Activated naive CD8-positive, alpha-beta T cell treated with anti-CD3 and anti-CD28 coated beads for 36 hours (primary cell): ENCODE results near the gene XRCC5. TPM values are rescaled to one million over a fixed set of nuclear protein-coding genes. Genes with fewer than 3 reads are reported as not detected.
A peak's percentile ranks its signal among the peaks of the same experiment; 100 is the strongest.

Experiments
- DNase-seq: peaks from one replicate; pipeline ENCODE4 v3.0.0; 2021
- H3K27ac Mint-ChIP-seq: one replicate; pipeline ENCODE4 v1.8.0; 2022; ENCODE audit warnings: mild to moderate bottlenecking, moderate library complexity, mixed read lengths
- H3K27me3 Mint-ChIP-seq: one replicate; pipeline ENCODE4 v1.8.0; 2022; ENCODE audit warnings: mild to moderate bottlenecking, mixed read lengths
- H3K36me3 Mint-ChIP-seq: one replicate; pipeline ENCODE4 v1.8.0; 2021; ENCODE audit warnings: mild to moderate bottlenecking, mixed read lengths
- H3K4me1 Mint-ChIP-seq: one replicate; pipeline ENCODE4 v1.8.0; 2021; ENCODE audit warnings: mixed read lengths
- H3K4me3 Mint-ChIP-seq: one replicate; pipeline ENCODE4 v1.8.0; 2022; ENCODE audit warnings: mild to moderate bottlenecking, moderate library complexity, mixed read lengths
- H3K9me3 Mint-ChIP-seq: one replicate; pipeline ENCODE4 v1.8.0; 2022; ENCODE audit warnings: mixed read lengths
- total RNA-seq, 2 experiments: library from RNA; stranded (reverse); gene quantifications; one replicate each; pipeline ENCODE4 v1.2.3, GENCODE V29; 2021

The XRCC5 gene
- total RNA-seq, 2 experiments from 2014 or later, result 585 to 614 TPM

DNA sequence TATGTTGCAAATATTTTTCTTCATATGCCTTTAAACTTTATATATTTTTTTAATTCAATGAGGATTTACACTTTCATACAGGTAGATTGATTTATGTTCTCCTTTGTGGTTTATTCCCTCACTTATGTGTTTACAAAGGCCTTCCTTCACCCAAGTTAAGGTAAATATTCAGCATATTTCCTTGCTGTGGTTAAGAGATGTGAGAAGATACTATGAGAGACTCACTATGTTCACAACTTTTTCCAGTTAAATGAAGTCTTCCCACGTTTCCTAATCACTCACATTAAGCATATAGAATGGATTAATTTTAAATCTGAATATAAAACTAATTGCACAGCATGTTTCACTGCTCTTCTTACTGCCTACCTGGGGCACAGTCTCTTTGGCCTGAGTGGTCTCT is 28.1 kb upstream of the XRCC5 start:
- Mint-ChIP-seq H3K4me3 (peak overlapping the region; percentile 97), H3K9me3 (peaks cover 3% of the 10 kb centered on the region), H3K27ac (peak overlapping the region; percentile 80), H3K36me3 (no peaks in the 10 kb centered on the region), H3K4me1 (peaks cover 41% of the 10 kb centered on the region), H3K27me3 (no peaks in the 10 kb centered on the region)
- DNase-seq, result no peak

DNA sequence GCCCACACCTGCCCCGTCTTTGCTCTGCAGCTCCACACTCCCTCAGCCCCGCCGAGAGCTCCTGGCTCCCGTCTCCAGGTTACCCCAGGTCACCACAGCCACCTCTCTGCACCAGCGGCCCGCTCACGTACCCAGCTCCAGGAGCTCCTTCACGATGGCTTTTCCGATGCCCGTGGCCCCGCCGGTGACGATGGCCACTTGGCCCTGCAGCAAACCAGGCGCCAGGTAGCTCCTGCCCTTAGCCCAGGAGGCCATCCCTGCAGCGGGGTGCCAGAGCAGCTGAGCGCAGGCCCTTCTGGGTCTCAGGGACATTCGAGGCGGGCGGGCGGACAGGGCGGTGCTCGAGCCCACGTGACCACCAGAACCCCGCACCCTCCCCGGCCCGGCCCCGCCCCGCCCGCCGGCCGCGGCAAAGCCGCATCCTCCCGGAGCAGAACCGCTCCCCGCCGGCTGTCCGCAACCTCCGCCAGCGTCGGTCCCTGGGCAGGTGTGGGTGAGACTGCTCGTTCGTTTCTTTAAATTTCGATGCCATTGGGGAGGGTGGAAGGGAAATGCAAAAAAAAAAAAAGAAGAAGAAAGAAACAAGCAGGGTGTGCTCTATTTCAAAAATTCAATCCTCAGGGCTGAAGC is 27.5 kb upstream of the XRCC5 start, which contains the start of the genes PECR and TMEM169:
PECR (minus strand) TSS at position 323 of the 630 bp plus-strand sequence; CDS start at position 255, 68 bp downstream.
TMEM169 (plus strand) TSS at position 433 of the 630 bp plus-strand sequence. CDS start 14,045 bp downstream, outside the sequence.
- peaks cover 3% of the 10 kb centered on the region for H3K9me3 Mint-ChIP-seq

DNA sequence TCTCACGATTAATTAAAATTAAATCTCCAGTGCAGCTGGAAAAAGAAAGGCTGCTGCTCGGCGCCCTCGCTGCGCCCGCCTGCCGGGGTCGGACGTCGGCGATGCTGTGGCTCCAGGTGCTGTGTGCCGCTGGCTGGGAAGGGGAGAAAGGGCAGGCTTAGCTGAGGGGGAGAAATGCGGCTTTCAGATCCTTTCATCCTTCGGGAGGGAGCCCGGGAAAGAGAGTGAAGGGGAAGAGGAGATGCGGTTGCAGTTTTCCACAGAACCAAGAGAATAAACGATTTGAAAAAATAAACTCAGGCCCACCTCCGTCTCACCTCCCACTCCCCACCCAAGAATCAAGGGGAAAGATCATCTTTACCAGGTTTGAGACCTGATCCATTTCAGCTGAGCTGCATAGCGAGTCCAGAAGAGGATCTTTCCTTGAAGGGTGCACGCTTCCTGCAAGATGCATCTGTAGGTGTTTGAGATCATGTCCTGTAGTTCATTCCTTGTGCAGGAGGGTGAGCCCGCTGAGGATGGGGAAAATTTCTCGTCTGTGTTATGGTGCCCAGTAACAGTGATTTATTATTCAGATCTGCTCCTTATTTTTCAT is 26.9 kb upstream of the XRCC5 start:
- no peaks in the 10 kb centered on the region for H3K27me3 Mint-ChIP-seq
- peaks cover 5% of the 10 kb centered on the region for H3K9me3 Mint-ChIP-seq
- H3K4me3 Mint-ChIP-seq, result peak overlapping the region; percentile 97
- H3K4me1 Mint-ChIP-seq, result peaks cover 39% of the 10 kb centered on the region
- DNase-seq, result peak; percentile 19
- H3K27ac Mint-ChIP-seq, result peak overlapping the region; percentile 82
- peaks cover 2% of the 10 kb centered on the region for H3K36me3 Mint-ChIP-seq

More for the DNA sequence above, 27.5 kb upstream of the XRCC5 start, which contains the start of the genes PECR and TMEM169:
- no peaks in the 10 kb centered on the region for H3K27me3 Mint-ChIP-seq
- peak within 1 kb of the TSS; percentile 97 for H3K4me3 Mint-ChIP-seq
- peak; percentile 79 for DNase-seq
- H3K27ac Mint-ChIP-seq, result peak within 1 kb of the TSS; percentile 82
- H3K4me1 Mint-ChIP-seq, result peaks cover 39% of the 10 kb centered on the region
- H3K36me3 Mint-ChIP-seq, result no peaks in the 10 kb centered on the region

- H3K9me3 Mint-ChIP-seq, result peaks cover 5% of the 10 kb centered on the region
- H3K36me3 Mint-ChIP-seq, result peaks cover 2% of the 10 kb centered on the region
- H3K4me1 Mint-ChIP-seq, result peaks cover 39% of the 10 kb centered on the region
- no peak for DNase-seq
- peak overlapping the region; percentile 82 for H3K27ac Mint-ChIP-seq
- peak overlapping the region; percentile 97 for H3K4me3 Mint-ChIP-seq
- H3K27me3 Mint-ChIP-seq, result no peaks in the 10 kb centered on the region
Measured at GRCh38 chr2:216082805-216083204, 26.3 kb upstream of the XRCC5 start.

DNA sequence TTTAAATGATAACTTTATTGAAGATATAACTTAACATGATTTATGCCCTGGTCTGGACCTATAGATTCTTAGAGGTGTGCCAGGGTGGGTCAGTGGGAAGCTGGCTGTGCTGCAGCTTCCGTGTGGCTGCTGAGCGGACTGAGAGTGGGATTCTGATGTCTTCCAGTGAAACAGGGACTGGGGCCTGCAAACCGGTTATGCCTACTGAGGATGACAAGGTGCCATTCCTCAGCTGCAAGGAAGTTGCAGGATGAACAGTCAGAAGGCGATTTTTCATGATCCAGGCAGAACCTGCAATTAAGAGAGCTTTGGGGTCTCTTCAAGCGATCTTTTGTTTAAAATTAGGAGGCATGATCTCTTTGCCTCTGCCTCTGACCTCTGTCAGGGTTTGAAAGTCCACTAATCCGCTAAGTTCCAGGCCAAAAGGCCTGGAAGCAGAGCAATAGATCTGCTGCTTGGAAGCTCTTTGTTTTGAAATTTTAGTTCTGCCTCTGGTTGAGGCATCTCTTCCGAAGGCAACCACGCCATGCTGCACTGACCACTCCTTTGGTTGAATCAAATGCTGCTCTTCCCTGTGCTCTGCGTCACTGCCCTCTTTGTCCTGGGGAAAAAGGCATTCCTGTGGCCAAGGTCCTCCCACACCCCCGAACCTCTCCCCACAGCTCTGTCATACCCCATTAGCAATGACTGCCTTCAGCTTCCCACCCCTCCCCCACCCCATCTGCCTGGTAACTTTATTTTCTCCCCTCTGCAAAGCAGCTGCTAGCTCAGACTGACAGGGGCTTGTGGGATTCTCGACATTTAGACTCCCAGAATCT is 25.5 kb upstream of the XRCC5 start:
- H3K9me3 Mint-ChIP-seq, result peaks cover 5% of the 10 kb centered on the region
- H3K4me1 Mint-ChIP-seq, result peaks cover 39% of the 10 kb centered on the region
- no peak for DNase-seq
- H3K27ac Mint-ChIP-seq, result peak overlapping the region; percentile 62
- H3K27me3 Mint-ChIP-seq, result no peaks in the 10 kb centered on the region
- H3K36me3 Mint-ChIP-seq, result peaks cover 2% of the 10 kb centered on the region
- H3K4me3 Mint-ChIP-seq, result no peak overlapping the region

GRCh38 chr2:216084547-216084946 is 24.6 kb upstream of the XRCC5 start:
- peak overlapping the region; percentile 91 for H3K27ac Mint-ChIP-seq
- H3K4me3 Mint-ChIP-seq, result peak overlapping the region; percentile 25
- H3K36me3 Mint-ChIP-seq, result peaks cover 4% of the 10 kb centered on the region
- peaks cover 5% of the 10 kb centered on the region for H3K9me3 Mint-ChIP-seq
- peaks cover 40% of the 10 kb centered on the region for H3K4me1 Mint-ChIP-seq
- no peaks in the 10 kb centered on the region for H3K27me3 Mint-ChIP-seq
- no peak for DNase-seq

DNA sequence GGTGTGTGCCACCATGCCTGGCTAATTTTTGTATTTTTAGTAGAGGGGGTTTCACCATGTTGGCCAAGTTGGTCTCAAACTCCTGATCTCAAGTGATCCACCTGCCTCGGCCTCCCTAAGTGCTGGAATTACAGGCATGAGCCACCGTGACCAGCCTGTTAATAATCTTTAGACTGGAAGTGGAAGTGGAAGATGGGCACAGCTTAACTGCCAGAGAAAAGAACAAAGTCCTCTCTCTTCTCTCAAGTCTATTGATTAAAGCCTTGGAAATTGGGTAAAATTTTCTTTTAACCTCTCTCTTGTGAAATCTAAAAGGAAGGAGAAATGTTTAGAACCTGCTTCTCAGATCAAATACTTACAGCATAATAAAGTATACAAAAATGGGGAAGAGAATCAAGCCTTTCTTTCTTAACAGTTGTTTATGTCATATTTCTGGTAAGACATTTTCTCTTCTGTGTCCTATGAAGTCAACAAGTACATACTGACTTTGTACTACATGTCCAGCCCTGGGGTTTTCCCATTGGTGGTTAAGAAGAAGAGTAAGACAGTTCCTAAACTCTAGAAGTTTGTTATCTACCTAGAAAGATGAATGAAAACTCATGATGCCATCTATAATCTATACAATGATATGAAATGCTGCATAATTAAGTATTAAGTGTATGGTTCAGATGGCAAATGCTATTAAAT is 22.8 kb upstream of the XRCC5 start:
- no peaks in the 10 kb centered on the region for H3K27me3 Mint-ChIP-seq
- no peak overlapping the region for H3K4me3 Mint-ChIP-seq
- peak overlapping the region; percentile 43 for H3K27ac Mint-ChIP-seq
- DNase-seq, result no peak
- peaks cover 7% of the 10 kb centered on the region for H3K9me3 Mint-ChIP-seq
- H3K4me1 Mint-ChIP-seq, result peaks cover 46% of the 10 kb centered on the region
- peaks cover 4% of the 10 kb centered on the region for H3K36me3 Mint-ChIP-seq

DNA sequence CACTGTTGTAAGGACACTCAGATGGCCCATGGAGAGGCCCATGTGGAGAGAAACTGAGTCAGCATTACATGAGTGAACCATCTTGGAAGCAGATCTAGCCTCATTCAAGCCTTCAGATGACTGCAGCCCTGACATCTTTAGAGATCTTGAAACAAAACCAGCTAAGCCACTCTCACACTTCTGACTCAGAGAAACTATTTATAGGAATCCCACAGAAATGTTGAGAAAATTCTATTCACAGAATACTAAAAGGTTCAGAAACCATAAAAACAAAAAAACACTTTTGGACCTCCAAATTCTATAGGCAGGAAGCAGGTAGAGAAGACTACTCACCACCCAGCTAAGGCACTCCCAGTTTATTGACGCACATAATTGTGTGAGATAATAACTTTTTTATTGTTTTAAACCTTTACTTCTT is 18.8 kb upstream of the XRCC5 start:
- H3K4me3 Mint-ChIP-seq, result no peak overlapping the region
- peaks cover 16% of the 10 kb centered on the region for H3K4me1 Mint-ChIP-seq
- H3K27ac Mint-ChIP-seq, result peak overlapping the region; percentile 39
- peaks cover 4% of the 10 kb centered on the region for H3K36me3 Mint-ChIP-seq
- H3K27me3 Mint-ChIP-seq, result no peaks in the 10 kb centered on the region
- H3K9me3 Mint-ChIP-seq, result peaks cover 5% of the 10 kb centered on the region
- no peak for DNase-seq

GRCh38 chr2:216092646-216093045 is 16.5 kb upstream of the XRCC5 start:
- H3K27me3 Mint-ChIP-seq, result no peaks in the 10 kb centered on the region
- no peak for DNase-seq
- H3K4me3 Mint-ChIP-seq, result no peak overlapping the region
- H3K36me3 Mint-ChIP-seq, result peaks cover 2% of the 10 kb centered on the region
- H3K4me1 Mint-ChIP-seq, result peaks cover 15% of the 10 kb centered on the region
- peaks cover 3% of the 10 kb centered on the region for H3K9me3 Mint-ChIP-seq
- H3K27ac Mint-ChIP-seq, result no peak overlapping the region

GRCh38 chr2:216094701-216095100 is 14.4 kb upstream of the XRCC5 start:
- Mint-ChIP-seq H3K4me3 (no peak overlapping the region), H3K36me3 (no peaks in the 10 kb centered on the region), H3K9me3 (peaks cover 3% of the 10 kb centered on the region), H3K4me1 (peaks cover 14% of the 10 kb centered on the region), H3K27me3 (no peaks in the 10 kb centered on the region), H3K27ac (no peak overlapping the region)
- no peak for DNase-seq

GRCh38 chr2:216098421-216099334 is 10.5 kb upstream of the XRCC5 start:
- Mint-ChIP-seq H3K36me3 (no peaks in the 10 kb centered on the region), H3K4me1 (no peaks in the 10 kb centered on the region), H3K9me3 (no peaks in the 10 kb centered on the region), H3K27ac (no peak overlapping the region), H3K4me3 (no peak overlapping the region), H3K27me3 (no peaks in the 10 kb centered on the region)
- DNase-seq, result no peak

GRCh38 chr2:216101109-216101508 is 8.0 kb upstream of the XRCC5 start:
- Mint-ChIP-seq H3K4me1 (no peaks in the 10 kb centered on the region), H3K27ac (no peak overlapping the region), H3K27me3 (no peaks in the 10 kb centered on the region), H3K9me3 (no peaks in the 10 kb centered on the region), H3K4me3 (no peak overlapping the region), H3K36me3 (no peaks in the 10 kb centered on the region)
- DNase-seq, result no peak

GRCh38 chr2:216103213-216103612 is 5.9 kb upstream of the XRCC5 start:
- no peak for DNase-seq
- Mint-ChIP-seq H3K36me3 (no peaks in the 10 kb centered on the region), H3K9me3 (no peaks in the 10 kb centered on the region), H3K4me3 (no peak overlapping the region), H3K27ac (no peak overlapping the region), H3K4me1 (peaks cover 2% of the 10 kb centered on the region), H3K27me3 (no peaks in the 10 kb centered on the region)

DNA sequence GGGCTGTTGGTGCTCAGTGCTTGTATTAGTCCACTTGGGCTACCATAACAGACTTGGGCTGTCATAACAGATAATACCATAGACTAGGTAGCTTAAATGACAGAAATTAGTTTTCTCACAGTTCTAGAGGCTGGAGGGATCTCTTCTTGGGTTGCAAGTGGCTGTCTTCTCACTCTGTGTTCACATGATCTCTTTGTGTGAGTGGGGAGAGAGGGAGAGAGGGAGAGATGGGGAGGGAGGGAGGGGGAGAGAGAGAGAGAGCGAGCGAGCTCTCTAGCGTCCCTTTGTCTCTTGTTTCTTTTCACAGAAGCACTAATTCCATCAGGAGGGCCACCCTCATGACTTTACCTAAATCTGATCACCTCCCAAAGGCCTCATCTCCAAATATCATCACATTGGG is 4.5 kb upstream of the XRCC5 start:
- Mint-ChIP-seq H3K27ac (no peak overlapping the region), H3K9me3 (no peaks in the 10 kb centered on the region), H3K4me3 (no peak overlapping the region), H3K4me1 (peaks cover 10% of the 10 kb centered on the region), H3K27me3 (peaks cover 3% of the 10 kb centered on the region), H3K36me3 (peaks cover 6% of the 10 kb centered on the region)
- DNase-seq, result no peak
